Left ventricle myocardium inferior (tissue), 1 donor: ENCODE data around the gene LIPT2. TPM values are rescaled to one million over a fixed set of nuclear protein-coding genes. Genes with fewer than 3 reads are reported as not detected.
"Not testable (repeated sequence)": the region's sequence is repeated elsewhere in the genome, so short reads cannot be mapped to it uniquely, and the experiment has no call there.

ENCODE experiments used
- DNase-seq: peaks from one replicate; pipeline ENCODE4 v3.0.0-alpha.2; 2020
- H3K27ac ChIP-seq: fragments of 200-600 bp; replicated peaks from 2 replicates; pipeline ENCODE4 v1.8.0; 2021
- H3K27me3 ChIP-seq: fragments of 200-600 bp; 2 replicates; pipeline ENCODE4 v1.8.0; 2021; ENCODE audit warnings: low read depth
- H3K36me3 ChIP-seq: fragments of 200-600 bp; 2 replicates; pipeline ENCODE4 v1.8.0; 2021
- H3K4me1 ChIP-seq: fragments of 200-600 bp; 2 replicates; pipeline ENCODE4 v1.8.0; 2021
- H3K4me3 ChIP-seq: fragments of 200-600 bp; 2 replicates; pipeline ENCODE4 v1.8.0; 2021; ENCODE audit warnings: mild to moderate bottlenecking, moderate library complexity
- H3K9me3 ChIP-seq: fragments of 200-600 bp; replicated peaks from 2 replicates; pipeline ENCODE4 v1.8.0; 2021
- CTCF ChIP-seq: fragments of 200-600 bp; IDR thresholded peaks from 2 replicates; pipeline ENCODE4 v1.8.0; 2021; ENCODE audit warnings: antibody characterized with exemption, mild to moderate bottlenecking, borderline replicate concordance
- intact Hi-C: fragments of 100-400 bp; cut with micrococcal nuclease; formaldehyde crosslinking; loops from one replicate; pipeline ENCODE4 v1.11.0; 2022
- total RNA-seq: library from RNA; stranded (reverse); fragmentation: NEBNext Ultra II Directional; extraction: Animal tissue kit (Norgen Biotek cat#: 25700); gene quantifications from one replicate; pipeline ENCODE4 v1.2.1, GENCODE V29; 2021
- donor health status: DM: no; HTN: yes; CAD: no; lungs with severe emphysema.

LIPT2 gene
- total RNA-seq, 1 donor from 2014 or later = 0.96 TPM

GRCh38 chr11:74535371-74536160, 42.0 kb upstream of the LIPT2 start:
- intact Hi-C loops = no loop called here
- no peak for DNase-seq
- H3K27ac ChIP-seq = no peak overlapping the region
- H3K27me3 ChIP-seq = no peaks in the 10 kb centered on the region
- H3K36me3 ChIP-seq = no peaks in the 10 kb centered on the region
- peaks cover 22% of the 10 kb centered on the region for H3K9me3 ChIP-seq
- H3K4me3 ChIP-seq = no peak overlapping the region
- no peak for TF ChIP-seq CTCF
- no peaks in the 10 kb centered on the region for H3K4me1 ChIP-seq

- intact Hi-C loops, DNase-seq, H3K36me3 ChIP-seq, H3K27ac ChIP-seq, H3K4me1 ChIP-seq, H3K27me3 ChIP-seq, H3K4me3 ChIP-seq: not testable (repeated sequence)
- H3K9me3 ChIP-seq = peaks cover 22% of the 10 kb centered on the region
Measured at GRCh38 chr11:74534946-74535275, 41.4 kb upstream of the LIPT2 start.

GRCh38 chr11:74534216-74534945, 40.9 kb upstream of the LIPT2 start:
- H3K36me3 ChIP-seq = no peaks in the 10 kb centered on the region
- H3K9me3 ChIP-seq = peaks cover 22% of the 10 kb centered on the region
- H3K4me3 ChIP-seq = no peak overlapping the region
- no peak for TF ChIP-seq CTCF
- intact Hi-C loops = no loop called here
- no peaks in the 10 kb centered on the region for H3K27me3 ChIP-seq
- H3K27ac ChIP-seq = no peak overlapping the region
- no peak for DNase-seq
- H3K4me1 ChIP-seq = no peaks in the 10 kb centered on the region

GRCh38 chr11:74533421-74533820, 39.9 kb upstream of the LIPT2 start:
- no peak for TF ChIP-seq CTCF
- Histone ChIP-seq H3K27ac (no peak overlapping the region), H3K27me3 (no peaks in the 10 kb centered on the region), H3K9me3 (peaks cover 18% of the 10 kb centered on the region), H3K4me1 (no peaks in the 10 kb centered on the region), H3K36me3 (no peaks in the 10 kb centered on the region), H3K4me3 (no peak overlapping the region)
- intact Hi-C loops = no loop called here
- DNase-seq = no peak

- no peak for TF ChIP-seq CTCF
- intact Hi-C loops = no loop called here
- H3K4me1 ChIP-seq = no peaks in the 10 kb centered on the region
- no peak overlapping the region for H3K27ac ChIP-seq
- H3K4me3 ChIP-seq = no peak overlapping the region
- H3K36me3 ChIP-seq = no peaks in the 10 kb centered on the region
- DNase-seq = no peak
- no peaks in the 10 kb centered on the region for H3K27me3 ChIP-seq
- peaks cover 11% of the 10 kb centered on the region for H3K9me3 ChIP-seq
Measured at GRCh38 chr11:74532501-74533246, 39.1 kb upstream of the LIPT2 start.
